K562 (cell line): ENCODE data around the gene CACNG7. TPM values are rescaled to one million over a fixed set of nuclear protein-coding genes. Genes with fewer than 3 reads are reported as not detected.

Experiments
- BRD9 ChIP-seq: fragments of 450-650 bp; IDR thresholded peaks from 2 replicates; pipeline ENCODE4 v1.6.1; 2018; ENCODE audit warnings: low read depth; ENCODE audit not compliant: partially characterized antibody
- CBFA2T2 ChIP-seq: fragments of 450-650 bp; conservative IDR thresholded peaks from 2 replicates; pipeline ENCODE4 v1.6.1; 2017; ENCODE audit warnings: mild to moderate bottlenecking
- CXXC5 ChIP-seq: fragments of 250-450 bp; sonication (Bioruptor Pico); IDR thresholded peaks from 2 replicates; pipeline ENCODE4 v1.8.0; 2022; ENCODE audit warnings: inconsistent platforms, mild to moderate bottlenecking, moderate library complexity
- DPF2 ChIP-seq: fragments of 450-650 bp; IDR thresholded peaks from 2 replicates; pipeline ENCODE4 v1.6.1; 2016
- EGR1 ChIP-seq: fragments of 450-650 bp; conservative IDR thresholded peaks from 2 replicates; pipeline ENCODE4 v1.6.1; 2017; ENCODE audit warnings: mild to moderate bottlenecking
- FOXJ2 ChIP-seq: fragments of 200-800 bp; sonication (Bioruptor generic); IDR thresholded peaks from 2 replicates; pipeline ENCODE4 v1.6.1; 2016; ENCODE audit warnings: missing genetic modification characterization, missing compliant biosample characterization
- JUND ChIP-seq, 2 experiments: IDR thresholded peaks; 2 replicates in 1 of 2; 3 replicates in 1 of 2; pipeline ENCODE4 v1.6.1; 2011; ENCODE audit warnings: borderline replicate concordance in 2 of 2, low read depth in 2 of 2, low read length in 2 of 2, improper control_type of control experiment in 1 of 2, missing biosample characterization in 1 of 2, missing genetic modification characterization in 1 of 2, missing genetic modification reagents in 1 of 2
- MYNN ChIP-seq, 2 experiments: sonication (generic); formaldehyde crosslinking in 1 of 2; IDR thresholded peaks; 2 replicates each; pipeline versions ENCODE4 v1.5.0 to v1.6.1; 2016 to 2020; ENCODE audit warnings: antibody characterized with exemption in 1 of 2, missing genetic modification reagents in 1 of 2
- NR4A1 ChIP-seq, 2 experiments: fragments of 250-450 bp in 1 of 2; fragments of 450-650 bp in 1 of 2; sonication (Bioruptor Pico) in 1 of 2; IDR thresholded peaks; 2 replicates each; pipeline versions ENCODE4 v1.4.0 to v1.6.1; 2016 to 2020; ENCODE audit warnings: mild to moderate bottlenecking in 2 of 2, missing compliant biosample characterization in 1 of 2, missing genetic modification characterization in 1 of 2, moderate library complexity in 1 of 2
- XRCC5 ChIP-seq: fragments of 200-400 bp; formaldehyde crosslinking; IDR thresholded peaks from 2 replicates; pipeline ENCODE4 v1.6.1; 2017; ENCODE audit warnings: low read depth, mild to moderate bottlenecking, low read length
- ZFX ChIP-seq: sonication (generic); formaldehyde crosslinking; IDR thresholded peaks from 2 replicates; pipeline ENCODE4 v1.8.0; 2022; ENCODE audit warnings: mild to moderate bottlenecking, missing genetic modification reagents, moderate library complexity
- ZNF174 ChIP-seq: fragments of 250-450 bp; sonication (Bioruptor Pico); IDR thresholded peaks from 2 replicates; pipeline ENCODE4 v1.4.0; 2020; ENCODE audit warnings: mild to moderate bottlenecking
- ZNF347 ChIP-seq: fragments of 450-650 bp; formaldehyde crosslinking; IDR thresholded peaks from 2 replicates; pipeline ENCODE4 v1.4.0; 2020; ENCODE audit warnings: low read depth, mild to moderate bottlenecking, moderate library complexity
- polyA plus RNA-seq, 8 experiments: library from polyadenylated mRNA; depleted of rRNA in 4 of 8; stranded (reverse) in 5 of 8; unstranded in 3 of 8; fragments of >200 nt; fragmentation: Nextera tagmentation in 2 of 8; fragmentation: Illumina TruSeq in 1 of 8; extraction: Ambion mirVana in 2 of 8; extraction: Trizol in 1 of 8; gene quantifications; 2 replicates each; pipeline versions ENCODE4 v1.2.1 to v1.2.3, GENCODE V29; 2011 to 2014; ENCODE audit warnings: inconsistent platforms in 1 of 8, missing spikeins in 1 of 8
- total RNA-seq, 7 experiments: library from RNA; depleted of rRNA in 6 of 7; stranded (reverse); fragments of >200 nt in 6 of 7; fragmentation: Illumina TruSeq in 2 of 7; extraction: Trizol in 2 of 7; gene quantifications; 2 replicates each; pipeline versions ENCODE4 v1.2.1 to v1.2.3, GENCODE V29; 2011 to 2021; ENCODE audit warnings: low replicate concordance in 1 of 7
- TF ChIP-seq, protein P1 (sequence below), 2 experiments: fragments of 450-650 bp in 1 of 2; sonication (generic) in 1 of 2; formaldehyde crosslinking in 1 of 2; IDR thresholded peaks; 2 replicates each; pipeline versions ENCODE4 v1.7.1 to v1.9.0; 2016 to 2022; ENCODE audit warnings: inconsistent platforms in 1 of 2, mild to moderate bottlenecking in 1 of 2, missing genetic modification reagents in 1 of 2
- TF ChIP-seq, protein P2 (sequence below): IDR thresholded peaks from 2 replicates; pipeline ENCODE4 v1.6.1; 2011; ENCODE audit warnings: borderline replicate concordance, low read depth, mild to moderate bottlenecking, moderate library complexity, low read length; ENCODE audit not compliant: insufficient read depth, poor library complexity, severe bottlenecking

CACNG7 gene
- total and polyA plus RNA-seq, 9 of the 15 experiments (the other 6 are each of a cell fraction or from before 2014, with no cell fraction given): not detected

DNA sequence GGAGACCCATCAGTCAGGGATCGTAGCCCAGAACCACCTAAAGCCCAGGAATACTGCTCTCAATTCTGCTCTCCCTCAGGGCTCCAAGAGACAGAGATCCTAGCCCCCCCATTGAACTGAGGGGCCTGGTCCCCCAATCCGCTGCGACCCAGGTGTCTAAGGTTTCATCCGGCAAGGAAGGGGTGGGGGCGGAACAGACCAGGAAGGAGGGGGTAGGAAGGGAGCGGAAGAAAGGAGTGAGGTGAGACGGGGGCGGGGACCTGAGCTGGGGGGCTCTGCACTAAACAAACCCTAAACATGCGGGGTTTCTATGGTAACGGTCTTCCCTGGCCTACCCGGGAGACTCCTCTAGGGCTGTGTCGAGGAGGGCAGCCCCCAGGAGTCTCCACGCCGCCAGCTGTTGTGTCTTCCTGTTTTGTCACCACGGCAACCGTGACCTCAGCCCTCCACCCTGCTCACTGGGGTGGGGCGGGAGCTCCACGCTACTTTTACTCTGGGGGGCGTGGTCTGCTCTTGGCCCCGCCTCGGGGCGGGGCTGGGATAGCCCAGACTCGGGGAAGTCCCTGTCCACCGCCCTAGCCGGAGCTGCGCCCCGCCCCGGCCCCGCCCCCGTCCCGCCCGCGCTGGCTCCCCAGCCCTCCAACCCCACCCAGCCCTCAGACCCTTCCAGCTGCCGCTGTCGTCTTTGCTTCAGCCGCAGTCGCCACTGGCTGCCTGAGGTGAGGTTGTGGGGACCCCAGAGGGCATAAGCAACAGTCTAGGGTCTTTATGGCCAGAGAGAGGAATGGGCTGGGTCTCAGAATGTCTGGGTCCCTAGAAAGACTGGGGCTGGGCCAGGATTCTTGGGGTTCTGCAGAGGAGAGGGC lies 41.6 kb upstream of the CACNG7 start, which contains the start of gene MYADM (continued):
- no peak for TF ChIP-seq NR4A1 (CRISPR knock-in tag; IDR thresholded peaks at IDR 0.05)
- no peak for TF ChIP-seq NR4A1 (tag; IDR thresholded peaks at IDR 0.05)
- peak; percentile 54 for TF ChIP-seq ZFX
- TF ChIP-seq DPF2: peak; percentile 34; the same call in 1 of the 2 replicates
- peak; percentile 51; the same call in 1 of the 2 replicates for TF ChIP-seq CXXC5 (CRISPR knock-in tag)
- TF ChIP-seq MYNN (IDR thresholded peaks at IDR 0.05): peak; percentile 83
- TF ChIP-seq MYNN (CRISPR knock-in tag; IDR thresholded peaks at IDR 0.05): no peak
- TF ChIP-seq BRD9: no peak
- TF ChIP-seq CBFA2T2: no peak
- peak; percentile 100 for TF ChIP-seq FOXJ2 (tag)
- TF ChIP-seq, protein P1, sequence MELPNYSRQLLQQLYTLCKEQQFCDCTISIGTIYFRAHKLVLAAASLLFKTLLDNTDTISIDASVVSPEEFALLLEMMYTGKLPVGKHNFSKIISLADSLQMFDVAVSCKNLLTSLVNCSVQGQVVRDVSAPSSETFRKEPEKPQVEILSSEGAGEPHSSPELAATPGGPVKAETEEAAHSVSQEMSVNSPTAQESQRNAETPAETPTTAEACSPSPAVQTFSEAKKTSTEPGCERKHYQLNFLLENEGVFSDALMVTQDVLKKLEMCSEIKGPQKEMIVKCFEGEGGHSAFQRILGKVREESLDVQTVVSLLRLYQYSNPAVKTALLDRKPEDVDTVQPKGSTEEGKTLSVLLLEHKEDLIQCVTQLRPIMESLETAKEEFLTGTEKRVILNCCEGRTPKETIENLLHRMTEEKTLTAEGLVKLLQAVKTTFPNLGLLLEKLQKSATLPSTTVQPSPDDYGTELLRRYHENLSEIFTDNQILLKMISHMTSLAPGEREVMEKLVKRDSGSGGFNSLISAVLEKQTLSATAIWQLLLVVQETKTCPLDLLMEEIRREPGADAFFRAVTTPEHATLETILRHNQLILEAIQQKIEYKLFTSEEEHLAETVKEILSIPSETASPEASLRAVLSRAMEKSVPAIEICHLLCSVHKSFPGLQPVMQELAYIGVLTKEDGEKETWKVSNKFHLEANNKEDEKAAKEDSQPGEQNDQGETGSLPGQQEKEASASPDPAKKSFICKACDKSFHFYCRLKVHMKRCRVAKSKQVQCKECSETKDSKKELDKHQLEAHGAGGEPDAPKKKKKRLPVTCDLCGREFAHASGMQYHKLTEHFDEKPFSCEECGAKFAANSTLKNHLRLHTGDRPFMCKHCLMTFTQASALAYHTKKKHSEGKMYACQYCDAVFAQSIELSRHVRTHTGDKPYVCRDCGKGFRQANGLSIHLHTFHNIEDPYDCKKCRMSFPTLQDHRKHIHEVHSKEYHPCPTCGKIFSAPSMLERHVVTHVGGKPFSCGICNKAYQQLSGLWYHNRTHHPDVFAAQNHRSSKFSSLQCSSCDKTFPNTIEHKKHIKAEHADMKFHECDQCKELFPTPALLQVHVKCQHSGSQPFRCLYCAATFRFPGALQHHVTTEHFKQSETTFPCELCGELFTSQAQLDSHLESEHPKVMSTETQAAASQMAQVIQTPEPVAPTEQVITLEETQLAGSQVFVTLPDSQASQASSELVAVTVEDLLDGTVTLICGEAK (IDR thresholded peaks at IDR 0.05): 0 out of 2 replicates have a peak, but pooled peaks have one; percentile 20
- TF ChIP-seq, protein P1 (CRISPR knock-in tag; IDR thresholded peaks at IDR 0.05): no peak
- TF ChIP-seq, protein P2, sequence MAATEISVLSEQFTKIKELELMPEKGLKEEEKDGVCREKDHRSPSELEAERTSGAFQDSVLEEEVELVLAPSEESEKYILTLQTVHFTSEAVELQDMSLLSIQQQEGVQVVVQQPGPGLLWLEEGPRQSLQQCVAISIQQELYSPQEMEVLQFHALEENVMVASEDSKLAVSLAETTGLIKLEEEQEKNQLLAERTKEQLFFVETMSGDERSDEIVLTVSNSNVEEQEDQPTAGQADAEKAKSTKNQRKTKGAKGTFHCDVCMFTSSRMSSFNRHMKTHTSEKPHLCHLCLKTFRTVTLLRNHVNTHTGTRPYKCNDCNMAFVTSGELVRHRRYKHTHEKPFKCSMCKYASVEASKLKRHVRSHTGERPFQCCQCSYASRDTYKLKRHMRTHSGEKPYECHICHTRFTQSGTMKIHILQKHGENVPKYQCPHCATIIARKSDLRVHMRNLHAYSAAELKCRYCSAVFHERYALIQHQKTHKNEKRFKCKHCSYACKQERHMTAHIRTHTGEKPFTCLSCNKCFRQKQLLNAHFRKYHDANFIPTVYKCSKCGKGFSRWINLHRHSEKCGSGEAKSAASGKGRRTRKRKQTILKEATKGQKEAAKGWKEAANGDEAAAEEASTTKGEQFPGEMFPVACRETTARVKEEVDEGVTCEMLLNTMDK: no peak
- TF ChIP-seq XRCC5: no peak
- no peak for TF ChIP-seq ZNF174 (CRISPR knock-in tag)
- peak; percentile 60; the same call in 1 of the 2 replicates for TF ChIP-seq JUND (IDR thresholded peaks at IDR 0.05; ENCODE audit: borderline replicate concordance, low read depth, low read length)
- peak; percentile 34; the same call in 1 of the 3 replicates for TF ChIP-seq JUND (tag; IDR thresholded peaks at IDR 0.05; ENCODE audit: borderline replicate concordance, low read depth, low read length)
- peak; percentile 68 for TF ChIP-seq EGR1
- no peak for TF ChIP-seq ZNF347 (CRISPR knock-in tag)
